GM13976 (cell line): Measurements from ENCODE around the gene NDUFAF4.

ENCODE experiments used
- DNase-seq: peaks from one replicate; pipeline ENCODE4 v3.0.0; 2012; ENCODE audit warnings: low spot score
- in situ Hi-C: fragments of 300-500 bp; cut with MboI; formaldehyde crosslinking; loops from one replicate; pipeline ENCODE4 v1.12.0; 2022; ENCODE audit warnings: low sequenced_read_pairs, mixed read lengths, inconsistent platforms; ENCODE audit not compliant: unreplicated experiment
- TF ChIP-seq, protein P1 (sequence below): IDR thresholded peaks from 2 replicates; pipeline ENCODE4 v1.5.1; 2012; ENCODE audit warnings: borderline replicate concordance, mild to moderate bottlenecking; ENCODE audit not compliant: insufficient read depth; ENCODE audit errors: extremely low read depth, missing control alignments, control extremely low read depth

Gene NDUFAF4

DNA sequence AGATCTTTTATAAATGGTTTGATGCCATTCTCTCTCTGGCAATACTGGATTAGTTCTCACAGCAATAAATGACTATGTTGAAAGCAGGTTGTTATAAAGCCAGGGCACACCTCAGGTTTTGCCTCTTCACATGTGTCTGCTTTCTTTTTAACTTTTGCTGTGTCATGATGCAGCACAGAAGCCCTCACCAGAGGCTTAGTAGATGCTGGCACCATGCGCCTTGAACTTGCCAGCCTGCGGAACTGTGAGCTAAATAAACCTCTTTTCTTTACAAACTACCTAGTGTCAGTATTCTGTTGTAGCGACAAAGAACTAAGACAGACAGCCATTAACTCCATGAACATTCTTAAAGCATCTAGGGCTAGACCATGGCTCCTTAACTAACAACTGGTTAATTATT, 45.1 kb downstream of the NDUFAF4 start:
- in situ Hi-C loops: no loop called here
- TF ChIP-seq, protein P1, sequence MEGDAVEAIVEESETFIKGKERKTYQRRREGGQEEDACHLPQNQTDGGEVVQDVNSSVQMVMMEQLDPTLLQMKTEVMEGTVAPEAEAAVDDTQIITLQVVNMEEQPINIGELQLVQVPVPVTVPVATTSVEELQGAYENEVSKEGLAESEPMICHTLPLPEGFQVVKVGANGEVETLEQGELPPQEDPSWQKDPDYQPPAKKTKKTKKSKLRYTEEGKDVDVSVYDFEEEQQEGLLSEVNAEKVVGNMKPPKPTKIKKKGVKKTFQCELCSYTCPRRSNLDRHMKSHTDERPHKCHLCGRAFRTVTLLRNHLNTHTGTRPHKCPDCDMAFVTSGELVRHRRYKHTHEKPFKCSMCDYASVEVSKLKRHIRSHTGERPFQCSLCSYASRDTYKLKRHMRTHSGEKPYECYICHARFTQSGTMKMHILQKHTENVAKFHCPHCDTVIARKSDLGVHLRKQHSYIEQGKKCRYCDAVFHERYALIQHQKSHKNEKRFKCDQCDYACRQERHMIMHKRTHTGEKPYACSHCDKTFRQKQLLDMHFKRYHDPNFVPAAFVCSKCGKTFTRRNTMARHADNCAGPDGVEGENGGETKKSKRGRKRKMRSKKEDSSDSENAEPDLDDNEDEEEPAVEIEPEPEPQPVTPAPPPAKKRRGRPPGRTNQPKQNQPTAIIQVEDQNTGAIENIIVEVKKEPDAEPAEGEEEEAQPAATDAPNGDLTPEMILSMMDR: no peak
- DNase-seq: no peak

- in situ Hi-C loops: no loop called here
- no peak for DNase-seq
- TF ChIP-seq, protein P1: no peak
Measured at GRCh38 chr6:96851858-96852257, 45.8 kb downstream of the NDUFAF4 start.

GRCh38 chr6:96849615-96850014, 48.1 kb downstream of the NDUFAF4 start:
- in situ Hi-C loops: no loop called here
- TF ChIP-seq, protein P1: no peak
- DNase-seq: no peak

GRCh38 chr6:96844530-96844929, 53.2 kb downstream of the NDUFAF4 start:
- in situ Hi-C loops: no loop called here
- DNase-seq: no peak
- TF ChIP-seq, protein P1: no peak

DNA sequence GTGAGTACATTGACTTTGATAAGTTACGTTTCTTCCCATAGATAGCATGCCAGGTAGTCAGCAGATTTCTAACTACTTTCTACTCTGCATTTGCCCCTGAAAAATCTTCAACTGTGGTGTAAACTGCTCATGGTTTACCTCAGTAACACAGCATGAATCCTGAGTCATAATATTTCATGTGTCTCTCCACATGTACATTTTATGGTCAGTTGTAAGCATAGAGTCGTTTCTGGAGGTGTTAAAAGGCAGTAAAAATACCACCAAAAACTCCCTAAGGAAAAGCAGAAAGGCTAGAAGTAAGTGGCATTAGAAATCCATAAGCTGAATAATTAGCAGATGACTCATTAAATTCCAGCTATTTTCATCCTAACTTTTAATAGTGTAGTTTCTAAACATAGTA, 56.3 kb downstream of the NDUFAF4 start:
- DNase-seq: no peak
- TF ChIP-seq, protein P1: no peak
- in situ Hi-C loops: no loop called here
